Trophoblast cell (in vitro differentiated cells and primary cell): ENCODE results near the gene ABTB2.
"Not testable (repeated sequence)": the region's sequence is repeated elsewhere in the genome, so short reads cannot be mapped to it uniquely, and the experiment has no call there.

ENCODE experiments used
- DNase-seq, 2 donors: peaks; one replicate each; pipeline ENCODE4 v3.0.0-alpha.2; 2016
- H2AFZ ChIP-seq: 2 replicates; pipeline ENCODE4 v1.6.1; 2013; ENCODE audit warnings: low read length, moderate library complexity, mild to moderate bottlenecking; ENCODE audit not compliant: insufficient read depth, poor library complexity
- H2AK5ac ChIP-seq: 2 replicates; pipeline ENCODE4 v1.6.1; 2013; ENCODE audit warnings: mild to moderate bottlenecking, low read length
- H2BK120ac ChIP-seq: 2 replicates; pipeline ENCODE4 v1.6.1; 2013; ENCODE audit warnings: low read length, mild to moderate bottlenecking, moderate library complexity; ENCODE audit not compliant: insufficient read depth, poor library complexity
- H2BK12ac ChIP-seq: 2 replicates; pipeline ENCODE4 v1.6.1; 2013; ENCODE audit warnings: mild to moderate bottlenecking, low read length, moderate library complexity
- H2BK5ac ChIP-seq: 2 replicates; pipeline ENCODE4 v1.6.1; 2013; ENCODE audit warnings: low read length, low read depth, moderate library complexity, mild to moderate bottlenecking; ENCODE audit not compliant: poor library complexity
- H3K14ac ChIP-seq: 2 replicates; pipeline ENCODE4 v1.6.1; 2013; ENCODE audit warnings: mild to moderate bottlenecking, low read length
- H3K18ac ChIP-seq: 2 replicates; pipeline ENCODE4 v1.6.1; 2013; ENCODE audit warnings: mild to moderate bottlenecking, low read length
- H3K23ac ChIP-seq: 2 replicates; pipeline ENCODE4 v1.6.1; 2013; ENCODE audit warnings: low read length
- H3K27ac ChIP-seq: 2 replicates; pipeline ENCODE4 v1.5.1; 2013; ENCODE audit warnings: low read depth, mild to moderate bottlenecking, inconsistent platforms, low read length, moderate library complexity
- H3K27me3 ChIP-seq: 2 replicates; pipeline ENCODE4 v1.6.1; 2013; ENCODE audit warnings: inconsistent platforms, mild to moderate bottlenecking, low read length, moderate library complexity; ENCODE audit not compliant: insufficient read depth
- H3K36me3 ChIP-seq, 2 experiments: 1 replicate in 1 of 2; 2 replicates in 1 of 2; pipeline ENCODE4 v1.6.1; 2013; ENCODE audit warnings: low read length in 2 of 2, mild to moderate bottlenecking in 2 of 2, moderate library complexity in 1 of 2; ENCODE audit not compliant: insufficient read depth in 2 of 2, control insufficient read depth in 1 of 2
- H3K4ac ChIP-seq: 2 replicates; pipeline ENCODE4 v1.6.1; 2013; ENCODE audit warnings: low read depth, mild to moderate bottlenecking, low read length, moderate library complexity
- H3K4me1 ChIP-seq, 2 experiments: 1 replicate in 1 of 2; 2 replicates in 1 of 2; pipeline ENCODE4 v1.6.1; 2013; ENCODE audit warnings: low read length in 2 of 2, mild to moderate bottlenecking in 2 of 2, moderate library complexity in 1 of 2; ENCODE audit not compliant: insufficient read depth in 2 of 2, control insufficient read depth in 1 of 2
- H3K4me2 ChIP-seq: 2 replicates; pipeline ENCODE4 v1.6.1; 2013; ENCODE audit warnings: inconsistent platforms, mild to moderate bottlenecking, low read length, moderate library complexity
- H3K4me3 ChIP-seq: 2 replicates; pipeline ENCODE4 v1.5.1; 2013; ENCODE audit warnings: mild to moderate bottlenecking, low read depth, low read length, inconsistent platforms
- H3K79me1 ChIP-seq: one replicate; pipeline ENCODE4 v1.6.1; 2013; ENCODE audit warnings: low read length
- H3K79me2 ChIP-seq: 2 replicates; pipeline ENCODE4 v1.6.1; 2013; ENCODE audit warnings: low read length, mild to moderate bottlenecking; ENCODE audit not compliant: control insufficient read depth, insufficient read depth, poor library complexity
- H3K9ac ChIP-seq: 2 replicates; pipeline ENCODE4 v1.6.1; 2013; ENCODE audit warnings: mild to moderate bottlenecking, low read length
- H3K9me3 ChIP-seq: 2 replicates; pipeline ENCODE4 v1.6.1; 2013; ENCODE audit warnings: low read depth, mild to moderate bottlenecking, control low read depth, inconsistent platforms, low read length; ENCODE audit not compliant: insufficient read depth
- H4K12ac ChIP-seq: 2 replicates; pipeline ENCODE4 v1.6.1; 2013; ENCODE audit warnings: low read depth, mild to moderate bottlenecking, low read length, moderate library complexity
- H4K8ac ChIP-seq: 2 replicates; pipeline ENCODE4 v1.6.1; 2013; ENCODE audit warnings: low read depth, mild to moderate bottlenecking, low read length, moderate library complexity
- H4K91ac ChIP-seq: one replicate; pipeline ENCODE4 v1.6.1; 2013; ENCODE audit warnings: low read depth, mild to moderate bottlenecking, low read length, moderate library complexity
- WGBS: extraction: QIAGEN DNeasy Blood & Tissue Kit; methylation state at CpG from one replicate; pipeline ENCODE4 v1.1.7; 2013; ENCODE audit warnings: missing lambda C conversion rate; ENCODE audit not compliant: insufficient read length, insufficient coverage; ENCODE audit errors: extremely low coverage; 5-methylcytosine and 5-hydroxymethylcytosine counted together

Gene ABTB2

GRCh38 chr11:34395916-34396550 is 38.2 kb upstream of the ABTB2 start:
- H3K79me2 ChIP-seq: no peaks in the 10 kb centered on the region
- no peaks in the 10 kb centered on the region for H3K79me1 ChIP-seq
- no peak overlapping the region for H3K4me2 ChIP-seq

GRCh38 chr11:34394771-34395300 is 37.0 kb upstream of the ABTB2 start:
- Histone ChIP-seq H2AK5ac (no peak overlapping the region), H3K9ac (no peak overlapping the region), H2BK5ac (no peak overlapping the region), H3K36me3 (no peaks in the 10 kb centered on the region), H3K27ac (no peak overlapping the region), H3K18ac (no peak overlapping the region), H3K79me1 (no peaks in the 10 kb centered on the region), H2BK120ac (no peak overlapping the region), H3K9me3 (no peaks in the 10 kb centered on the region), H3K4me2 (no peak overlapping the region), H4K8ac (no peak overlapping the region), H3K23ac (no peak overlapping the region), H2BK12ac (no peak overlapping the region), H3K27me3 (no peaks in the 10 kb centered on the region), H3K4ac (no peak overlapping the region), H3K4me1 (no peaks in the 10 kb centered on the region), H3K4me3 (no peak overlapping the region), H4K12ac (no peak overlapping the region), H4K91ac (no peak overlapping the region), H3K79me2 (no peaks in the 10 kb centered on the region), H3K14ac (no peak overlapping the region), H2AFZ (no peak overlapping the region)
- WGBS: no CpG with 5 or more reads among the region's 6 CpGs
- no peak for DNase-seq

More at GRCh38 chr11:34395916-34396550, 38.2 kb upstream of the ABTB2 start:
- Histone ChIP-seq H3K4ac (no peak overlapping the region), H3K23ac (no peak overlapping the region), H3K9ac (no peak overlapping the region), H2AFZ (no peak overlapping the region), H3K4me1 (no peaks in the 10 kb centered on the region), H3K27me3 (no peaks in the 10 kb centered on the region), H2BK120ac (no peak overlapping the region), H2BK12ac (no peak overlapping the region), H4K91ac (no peak overlapping the region), H3K9me3 (peaks cover 4% of the 10 kb centered on the region), H3K4me3 (no peak overlapping the region), H3K27ac (no peak overlapping the region), H4K12ac (no peak overlapping the region), H2BK5ac (no peak overlapping the region), H4K8ac (no peak overlapping the region), H3K14ac (no peak overlapping the region), H2AK5ac (no peak overlapping the region), H3K36me3 (no peaks in the 10 kb centered on the region), H3K18ac (no peak overlapping the region)
- WGBS: no CpG with 5 or more reads among the region's 1 CpG
- no peak for DNase-seq

GRCh38 chr11:34387653-34388052 is 29.8 kb upstream of the ABTB2 start:
- Histone ChIP-seq H3K4me1 (no peaks in the 10 kb centered on the region), H3K9me3 (no peaks in the 10 kb centered on the region), H3K27ac (no peak overlapping the region), H3K9ac (no peak overlapping the region), H3K36me3 (no peaks in the 10 kb centered on the region), H3K4ac (no peak overlapping the region), H3K4me2 (no peak overlapping the region), H3K4me3 (no peak overlapping the region), H4K8ac (no peak overlapping the region), H2BK120ac (no peak overlapping the region), H4K91ac (no peak overlapping the region), H3K23ac (no peak overlapping the region), H3K79me2 (no peaks in the 10 kb centered on the region), H2AK5ac (no peak overlapping the region), H3K79me1 (no peaks in the 10 kb centered on the region), H2BK5ac (no peak overlapping the region), H3K18ac (no peak overlapping the region), H2BK12ac (no peak overlapping the region), H3K27me3 (no peaks in the 10 kb centered on the region), H3K14ac (no peak overlapping the region), H4K12ac (no peak overlapping the region), H2AFZ (no peak overlapping the region)
- no peak for DNase-seq
- WGBS: no CpG with 5 or more reads among the region's 1 CpG

- H3K4me2 ChIP-seq, H3K4me3 ChIP-seq, H3K79me1 ChIP-seq, H3K79me2 ChIP-seq, H3K27ac ChIP-seq, H2BK120ac ChIP-seq, H3K27me3 ChIP-seq, H3K4ac ChIP-seq, H3K4me1 ChIP-seq, H2AFZ ChIP-seq, H3K9me3 ChIP-seq, H2BK5ac ChIP-seq, H3K23ac ChIP-seq, H4K12ac ChIP-seq, H4K8ac ChIP-seq, H2AK5ac ChIP-seq, H4K91ac ChIP-seq, H3K9ac ChIP-seq, H3K36me3 ChIP-seq, H3K18ac ChIP-seq, H3K14ac ChIP-seq, H2BK12ac ChIP-seq, DNase-seq: not testable (repeated sequence)
- no CpG with 5 or more reads among the region's 2 CpGs for WGBS
Observed at GRCh38 chr11:34386356-34386755, 28.5 kb upstream of the ABTB2 start.
